Progenitor cell of endocrine pancreas (in vitro differentiated cells): Measurements from ENCODE around the gene SPTLC2. TPM values are rescaled to one million over a fixed set of nuclear protein-coding genes. Genes with fewer than 3 reads are reported as not detected.

Source experiments
- DNase-seq: peaks from one replicate; pipeline ENCODE4 v3.0.0; 2021; ENCODE audit warnings: low spot score; ENCODE audit not compliant: unreplicated experiment
- H3K27ac Mint-ChIP-seq: 2 replicates; pipeline ENCODE4 v1.8.0; 2021; ENCODE audit warnings: mild to moderate bottlenecking, moderate library complexity, mixed read lengths
- H3K27me3 Mint-ChIP-seq: 2 replicates; pipeline ENCODE4 v1.8.0; 2021; ENCODE audit warnings: mixed read lengths
- H3K36me3 Mint-ChIP-seq: 2 replicates; pipeline ENCODE4 v1.8.0; 2022; ENCODE audit warnings: mixed read lengths; ENCODE audit not compliant: insufficient read depth
- H3K4me1 Mint-ChIP-seq: 2 replicates; pipeline ENCODE4 v1.8.0; 2021; ENCODE audit warnings: low read depth, mixed read lengths
- H3K4me3 Mint-ChIP-seq: 2 replicates; pipeline ENCODE4 v1.8.0; 2021; ENCODE audit warnings: low read depth, mild to moderate bottlenecking, moderate library complexity, mixed read lengths
- H3K9me3 Mint-ChIP-seq: 2 replicates; pipeline ENCODE4 v1.8.0; 2021; ENCODE audit warnings: low read depth, mixed read lengths
- total RNA-seq: library from RNA; stranded (reverse); gene quantifications from 2 replicates; pipeline ENCODE4 v1.2.1, GENCODE V29; 2021
- TF ChIP-seq, protein P1 (sequence below): fragments of 200-600 bp; sonication (generic); IDR thresholded peaks from one replicate; pipeline ENCODE4 v1.5.0; 2021; ENCODE audit warnings: antibody characterized with exemption, mild to moderate bottlenecking; ENCODE audit not compliant: unreplicated experiment

SPTLC2 gene
- total RNA-seq, 1 donor from 2014 or later = 53.6 TPM

DNA sequence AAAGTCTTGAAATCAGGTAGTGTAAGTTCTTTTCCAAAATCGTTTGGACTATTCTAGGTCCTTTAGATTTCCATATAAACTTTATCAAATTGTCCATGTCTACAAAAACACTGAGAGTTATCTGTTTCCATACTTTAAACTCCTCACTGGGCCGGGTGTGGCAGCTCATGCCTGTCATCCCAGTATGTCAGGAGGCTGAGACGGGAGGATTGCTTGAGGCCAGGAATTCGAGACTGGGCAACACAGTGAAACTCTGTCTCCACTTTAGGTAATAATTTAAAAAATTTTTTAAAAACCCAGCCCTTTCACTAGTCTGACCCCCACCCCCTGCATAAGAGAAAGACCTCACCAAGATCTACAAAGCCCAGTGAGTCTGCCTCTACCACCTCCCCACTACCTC lies 111.4 kb downstream of the SPTLC2 start:
- H3K4me1 Mint-ChIP-seq = no peaks in the 10 kb centered on the region
- peaks cover 11% of the 10 kb centered on the region for H3K36me3 Mint-ChIP-seq
- no peak for DNase-seq
- H3K9me3 Mint-ChIP-seq = peaks cover 4% of the 10 kb centered on the region
- peaks cover 9% of the 10 kb centered on the region for H3K27me3 Mint-ChIP-seq
- TF ChIP-seq, protein P1, sequence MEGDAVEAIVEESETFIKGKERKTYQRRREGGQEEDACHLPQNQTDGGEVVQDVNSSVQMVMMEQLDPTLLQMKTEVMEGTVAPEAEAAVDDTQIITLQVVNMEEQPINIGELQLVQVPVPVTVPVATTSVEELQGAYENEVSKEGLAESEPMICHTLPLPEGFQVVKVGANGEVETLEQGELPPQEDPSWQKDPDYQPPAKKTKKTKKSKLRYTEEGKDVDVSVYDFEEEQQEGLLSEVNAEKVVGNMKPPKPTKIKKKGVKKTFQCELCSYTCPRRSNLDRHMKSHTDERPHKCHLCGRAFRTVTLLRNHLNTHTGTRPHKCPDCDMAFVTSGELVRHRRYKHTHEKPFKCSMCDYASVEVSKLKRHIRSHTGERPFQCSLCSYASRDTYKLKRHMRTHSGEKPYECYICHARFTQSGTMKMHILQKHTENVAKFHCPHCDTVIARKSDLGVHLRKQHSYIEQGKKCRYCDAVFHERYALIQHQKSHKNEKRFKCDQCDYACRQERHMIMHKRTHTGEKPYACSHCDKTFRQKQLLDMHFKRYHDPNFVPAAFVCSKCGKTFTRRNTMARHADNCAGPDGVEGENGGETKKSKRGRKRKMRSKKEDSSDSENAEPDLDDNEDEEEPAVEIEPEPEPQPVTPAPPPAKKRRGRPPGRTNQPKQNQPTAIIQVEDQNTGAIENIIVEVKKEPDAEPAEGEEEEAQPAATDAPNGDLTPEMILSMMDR = no peak
- H3K27ac Mint-ChIP-seq = no peak overlapping the region
- H3K4me3 Mint-ChIP-seq = no peak overlapping the region

DNA sequence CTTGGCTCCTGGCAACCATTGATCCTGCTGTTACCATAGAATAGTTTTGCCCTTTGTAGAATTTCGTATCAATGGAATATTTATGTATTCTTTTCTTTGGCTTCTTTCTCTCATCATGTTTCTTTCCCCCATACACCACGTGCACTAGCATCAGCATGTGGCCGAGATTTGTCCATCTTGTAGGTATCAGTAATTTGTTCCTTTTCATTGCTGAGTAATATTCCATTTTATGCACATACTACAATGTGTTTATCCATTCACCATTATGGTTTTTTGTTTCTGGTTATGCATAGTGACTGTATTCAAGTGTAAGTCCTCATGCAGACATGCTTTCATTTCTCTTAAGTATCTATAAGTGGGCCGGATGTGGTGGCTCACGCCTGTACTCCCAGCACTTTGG lies 113.3 kb downstream of the SPTLC2 start:
- H3K4me1 Mint-ChIP-seq = no peaks in the 10 kb centered on the region
- H3K9me3 Mint-ChIP-seq = peaks cover 4% of the 10 kb centered on the region

DNA sequence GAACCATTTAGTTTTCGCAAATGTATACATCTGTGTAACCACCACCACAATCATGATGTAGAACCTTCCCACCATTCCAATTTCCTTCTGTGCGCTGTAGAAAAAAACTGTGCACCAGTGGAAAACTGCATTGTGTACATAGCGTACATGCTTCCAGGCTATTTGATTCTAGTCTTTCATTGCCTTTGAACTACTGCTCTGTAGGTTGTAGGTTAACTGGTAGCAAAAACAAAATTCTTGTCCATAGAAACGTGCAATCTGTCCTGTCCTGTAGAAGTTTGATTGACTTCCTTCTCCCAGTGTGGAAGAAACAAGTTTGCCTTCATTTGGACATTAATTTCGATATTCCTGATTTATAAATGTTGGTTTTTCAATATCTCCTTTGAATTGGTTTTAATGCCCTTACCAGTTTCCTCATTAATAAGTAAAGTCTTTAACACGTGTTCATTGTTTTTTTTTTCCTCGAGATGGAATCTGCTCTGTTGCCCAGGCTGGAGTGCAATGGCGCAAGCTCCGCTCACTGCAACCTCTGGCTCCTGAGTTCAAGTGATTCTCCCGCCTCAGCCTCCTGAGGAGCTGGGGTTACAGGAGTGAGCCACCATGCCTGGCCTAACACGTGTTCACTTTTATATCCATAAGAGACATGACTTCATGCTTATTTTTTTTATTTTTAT lies 114.2 kb downstream of the SPTLC2 start:
- Mint-ChIP-seq H3K36me3 (peaks cover 5% of the 10 kb centered on the region), H3K4me3 (no peak overlapping the region)

More for the DNA sequence above, 113.3 kb downstream of the SPTLC2 start:
- Mint-ChIP-seq H3K27me3 (peaks cover 19% of the 10 kb centered on the region), H3K36me3 (peaks cover 8% of the 10 kb centered on the region), H3K4me3 (no peak overlapping the region), H3K27ac (no peak overlapping the region)
- no peak for DNase-seq
- TF ChIP-seq, protein P1 = no peak

DNA sequence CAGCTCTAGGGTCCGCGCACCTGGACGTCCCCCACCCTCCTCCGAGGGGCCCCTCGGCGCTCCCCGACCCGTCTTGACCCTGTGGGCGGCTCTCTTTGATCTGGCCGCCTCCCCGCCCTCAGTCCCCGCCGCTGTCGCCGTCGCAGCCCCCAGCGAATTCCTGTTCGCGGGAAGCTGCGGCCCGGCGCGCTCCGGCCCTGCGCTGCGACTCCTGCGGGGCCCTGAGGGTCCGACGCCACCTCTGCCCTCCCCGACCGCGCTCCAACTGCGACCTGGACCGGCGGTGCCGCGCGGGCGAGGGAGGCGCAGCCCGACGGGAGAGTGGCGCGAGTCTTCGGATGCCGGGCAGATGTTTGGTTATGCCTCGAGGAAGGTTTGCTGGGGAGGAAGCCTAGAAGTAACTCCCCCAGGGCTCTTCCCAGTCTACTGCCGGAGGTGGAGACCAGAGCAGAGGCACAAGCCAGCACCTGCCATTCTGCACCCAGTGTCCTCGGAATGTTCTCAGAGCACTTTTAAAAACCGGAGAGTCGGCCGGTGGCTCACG lies 117.4 kb downstream of the SPTLC2 start:
- DNase-seq = no peak
- H3K4me3 Mint-ChIP-seq = peak overlapping the region; percentile 59
- H3K4me1 Mint-ChIP-seq = no peaks in the 10 kb centered on the region
- peaks cover 4% of the 10 kb centered on the region for H3K9me3 Mint-ChIP-seq
- H3K27ac Mint-ChIP-seq = no peak overlapping the region
- TF ChIP-seq, protein P1 = no peak
- peaks cover 3% of the 10 kb centered on the region for H3K36me3 Mint-ChIP-seq
- H3K27me3 Mint-ChIP-seq = peaks cover 35% of the 10 kb centered on the region

More for the DNA sequence above, 114.2 kb downstream of the SPTLC2 start:
- DNase-seq = no peak
- Mint-ChIP-seq H3K4me1 (no peaks in the 10 kb centered on the region), H3K9me3 (peaks cover 4% of the 10 kb centered on the region), H3K27me3 (peaks cover 27% of the 10 kb centered on the region), H3K27ac (no peak overlapping the region)
- TF ChIP-seq, protein P1 = no peak

DNA sequence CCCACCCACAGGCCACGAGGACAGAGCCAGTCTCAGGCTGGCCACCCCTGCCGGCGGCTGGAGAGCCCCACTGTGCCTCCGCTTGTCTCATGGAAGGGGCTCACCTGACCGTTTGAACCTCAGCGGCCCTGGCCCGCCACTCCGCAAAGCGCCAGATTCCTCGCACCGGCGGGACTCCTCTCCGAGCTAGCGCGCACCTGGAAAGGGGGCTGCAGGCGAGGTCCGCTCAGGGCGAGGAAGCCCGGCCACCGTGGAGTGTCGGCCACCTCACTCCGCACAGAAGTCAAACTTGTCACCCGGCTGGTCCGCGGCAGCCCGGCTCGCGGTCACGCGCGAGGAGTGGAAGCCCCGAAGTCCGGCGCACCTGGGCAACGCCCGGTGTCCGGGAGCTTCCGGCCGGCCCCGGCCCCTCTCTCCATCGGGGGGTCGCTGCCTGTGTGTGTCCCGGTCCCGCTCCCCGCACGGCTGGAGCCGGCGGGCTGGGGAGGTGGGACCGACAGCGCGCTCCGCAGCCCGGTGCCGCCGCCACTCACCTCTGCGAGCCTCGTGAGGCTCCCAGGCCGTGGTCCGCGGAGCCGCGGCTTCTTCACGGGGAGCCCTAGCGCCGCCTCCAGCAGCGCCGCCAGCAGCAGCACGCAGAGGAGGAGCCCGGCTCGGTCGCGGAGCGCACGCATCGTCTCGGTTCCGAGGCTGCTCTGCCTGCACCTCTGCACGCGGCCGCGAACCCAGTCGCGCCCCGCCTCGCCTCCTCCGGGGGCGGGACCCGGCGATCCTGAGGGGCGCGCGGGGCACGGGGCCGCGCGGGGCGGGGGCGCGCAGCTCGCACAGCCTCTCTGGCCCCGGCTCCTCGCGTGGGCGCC lies 118.1 kb downstream of the SPTLC2 start, which contains the start of gene ISM2:
Gene ISM2, minus strand, starts transcription at position 697 of the 860 bp plus-strand sequence. Its CDS starts 23 bp downstream, at position 674.
- H3K36me3 Mint-ChIP-seq = peaks cover 3% of the 10 kb centered on the region
- H3K4me1 Mint-ChIP-seq = no peaks in the 10 kb centered on the region
- TF ChIP-seq, protein P1 = no peak
- peak within 1 kb of the TSS; percentile 69 for H3K4me3 Mint-ChIP-seq
- peaks cover 4% of the 10 kb centered on the region for H3K9me3 Mint-ChIP-seq
- peak; percentile 45 for DNase-seq
- H3K27me3 Mint-ChIP-seq = peaks cover 35% of the 10 kb centered on the region
- no peak within 1 kb of the TSS for H3K27ac Mint-ChIP-seq
